Panc1 (cell line): Measurements from ENCODE around the gene RARA.

Experiments used
- TF ChIP-seq, protein P1 (sequence below): fragments of 450-650 bp; IDR thresholded peaks from 2 replicates; pipeline ENCODE4 v1.5.1; 2017; ENCODE audit warnings: mild to moderate bottlenecking
- TF ChIP-seq, protein P2 (sequence below), 2 experiments: IDR thresholded peaks; 2 replicates each; pipeline ENCODE4 v1.6.1; 2011 to 2012; ENCODE audit warnings: low read depth in 2 of 2, control low read depth in 1 of 2, low read length in 1 of 2, mild to moderate bottlenecking in 1 of 2, moderate library complexity in 1 of 2; ENCODE audit not compliant: insufficient read depth in 1 of 2

DNA sequence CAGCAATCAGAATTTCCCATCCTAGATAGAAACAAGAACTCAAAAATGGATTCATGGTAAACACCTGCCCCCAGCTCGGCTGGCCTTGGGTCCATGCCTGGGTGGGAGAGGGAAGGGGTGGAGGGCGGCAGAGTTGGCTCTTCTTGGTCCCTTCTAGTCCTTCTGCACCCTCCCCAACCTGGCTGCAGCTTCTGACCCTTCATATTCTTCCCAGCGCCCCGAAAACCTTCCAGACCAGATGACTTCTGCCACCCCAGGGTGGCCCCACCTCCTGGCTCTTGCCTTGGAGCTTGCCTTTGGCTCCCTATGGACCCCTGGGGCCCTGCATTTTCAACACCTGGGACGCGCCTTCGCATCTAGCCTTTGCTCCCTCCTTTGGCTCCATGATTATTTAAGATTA, 60.9 kb downstream of the RARA start:
- TF ChIP-seq, protein P1, sequence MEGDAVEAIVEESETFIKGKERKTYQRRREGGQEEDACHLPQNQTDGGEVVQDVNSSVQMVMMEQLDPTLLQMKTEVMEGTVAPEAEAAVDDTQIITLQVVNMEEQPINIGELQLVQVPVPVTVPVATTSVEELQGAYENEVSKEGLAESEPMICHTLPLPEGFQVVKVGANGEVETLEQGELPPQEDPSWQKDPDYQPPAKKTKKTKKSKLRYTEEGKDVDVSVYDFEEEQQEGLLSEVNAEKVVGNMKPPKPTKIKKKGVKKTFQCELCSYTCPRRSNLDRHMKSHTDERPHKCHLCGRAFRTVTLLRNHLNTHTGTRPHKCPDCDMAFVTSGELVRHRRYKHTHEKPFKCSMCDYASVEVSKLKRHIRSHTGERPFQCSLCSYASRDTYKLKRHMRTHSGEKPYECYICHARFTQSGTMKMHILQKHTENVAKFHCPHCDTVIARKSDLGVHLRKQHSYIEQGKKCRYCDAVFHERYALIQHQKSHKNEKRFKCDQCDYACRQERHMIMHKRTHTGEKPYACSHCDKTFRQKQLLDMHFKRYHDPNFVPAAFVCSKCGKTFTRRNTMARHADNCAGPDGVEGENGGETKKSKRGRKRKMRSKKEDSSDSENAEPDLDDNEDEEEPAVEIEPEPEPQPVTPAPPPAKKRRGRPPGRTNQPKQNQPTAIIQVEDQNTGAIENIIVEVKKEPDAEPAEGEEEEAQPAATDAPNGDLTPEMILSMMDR, result no peak
- TF ChIP-seq, protein P2, sequence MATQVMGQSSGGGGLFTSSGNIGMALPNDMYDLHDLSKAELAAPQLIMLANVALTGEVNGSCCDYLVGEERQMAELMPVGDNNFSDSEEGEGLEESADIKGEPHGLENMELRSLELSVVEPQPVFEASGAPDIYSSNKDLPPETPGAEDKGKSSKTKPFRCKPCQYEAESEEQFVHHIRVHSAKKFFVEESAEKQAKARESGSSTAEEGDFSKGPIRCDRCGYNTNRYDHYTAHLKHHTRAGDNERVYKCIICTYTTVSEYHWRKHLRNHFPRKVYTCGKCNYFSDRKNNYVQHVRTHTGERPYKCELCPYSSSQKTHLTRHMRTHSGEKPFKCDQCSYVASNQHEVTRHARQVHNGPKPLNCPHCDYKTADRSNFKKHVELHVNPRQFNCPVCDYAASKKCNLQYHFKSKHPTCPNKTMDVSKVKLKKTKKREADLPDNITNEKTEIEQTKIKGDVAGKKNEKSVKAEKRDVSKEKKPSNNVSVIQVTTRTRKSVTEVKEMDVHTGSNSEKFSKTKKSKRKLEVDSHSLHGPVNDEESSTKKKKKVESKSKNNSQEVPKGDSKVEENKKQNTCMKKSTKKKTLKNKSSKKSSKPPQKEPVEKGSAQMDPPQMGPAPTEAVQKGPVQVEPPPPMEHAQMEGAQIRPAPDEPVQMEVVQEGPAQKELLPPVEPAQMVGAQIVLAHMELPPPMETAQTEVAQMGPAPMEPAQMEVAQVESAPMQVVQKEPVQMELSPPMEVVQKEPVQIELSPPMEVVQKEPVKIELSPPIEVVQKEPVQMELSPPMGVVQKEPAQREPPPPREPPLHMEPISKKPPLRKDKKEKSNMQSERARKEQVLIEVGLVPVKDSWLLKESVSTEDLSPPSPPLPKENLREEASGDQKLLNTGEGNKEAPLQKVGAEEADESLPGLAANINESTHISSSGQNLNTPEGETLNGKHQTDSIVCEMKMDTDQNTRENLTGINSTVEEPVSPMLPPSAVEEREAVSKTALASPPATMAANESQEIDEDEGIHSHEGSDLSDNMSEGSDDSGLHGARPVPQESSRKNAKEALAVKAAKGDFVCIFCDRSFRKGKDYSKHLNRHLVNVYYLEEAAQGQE (IDR thresholded peaks at IDR 0.05; ENCODE audit: insufficient read depth in 1 of 2, low read depth in 2 of 2, low read length in 1 of 2), result no peak
